Endothelial cell of umbilical vein (primary cell): Measurements from ENCODE around the gene PARN.

Source experiments
- CTCF ChIP-seq, 2 donors: IDR thresholded peaks; 1 replicate in 1 of 2; 2 replicates in 1 of 2; pipeline ENCODE4 v1.5.1; 2011; ENCODE audit warnings: low read length in 2 of 2, mild to moderate bottlenecking in 2 of 2, moderate library complexity in 2 of 2, control low read depth in 1 of 2, inconsistent platforms in 1 of 2, low read depth in 1 of 2; ENCODE audit not compliant: insufficient read depth in 1 of 2; ENCODE audit errors: extremely low read depth in 1 of 2
- EZH2 ChIP-seq: IDR thresholded peaks from 2 replicates; pipeline ENCODE4 v1.6.1; 2012; ENCODE audit warnings: borderline replicate concordance, low read depth, mild to moderate bottlenecking, moderate library complexity, low read length, inconsistent platforms; ENCODE audit not compliant: severe bottlenecking
- GATA2 ChIP-seq: IDR thresholded peaks from 2 replicates; pipeline ENCODE4 v1.7.0; 2011; ENCODE audit warnings: low read depth, mild to moderate bottlenecking, moderate library complexity, mixed read lengths, low read length; ENCODE audit not compliant: insufficient read length, insufficient read depth
- JUN ChIP-seq: IDR thresholded peaks from 2 replicates; pipeline ENCODE4 v1.6.1; 2011; ENCODE audit warnings: borderline replicate concordance, low read depth; ENCODE audit not compliant: insufficient read length, insufficient read depth
- TF ChIP-seq, protein P1 (sequence below): IDR thresholded peaks from 2 replicates; pipeline ENCODE4 v1.6.1; 2011; ENCODE audit not compliant: insufficient read depth, insufficient read length

DNA sequence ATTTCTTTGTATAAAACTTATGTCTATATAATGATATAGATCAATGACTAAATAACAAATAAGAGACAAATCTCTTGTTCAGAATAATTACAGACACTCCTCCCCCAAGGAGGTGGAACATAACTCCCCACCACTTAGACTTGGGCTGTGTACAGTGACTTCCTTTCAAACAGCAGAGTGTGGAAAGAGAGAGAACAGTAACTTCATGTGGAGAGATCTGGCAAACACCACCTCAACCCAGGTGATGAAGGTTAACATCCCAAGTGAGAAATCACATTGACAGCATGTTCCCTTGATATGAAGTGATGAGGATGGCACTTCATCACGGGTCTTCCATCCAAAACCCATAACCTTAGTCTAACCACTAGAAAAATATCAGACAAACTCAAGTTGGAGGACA lies 169.3 kb downstream of the PARN start:
- TF ChIP-seq CTCF (IDR thresholded peaks at IDR 0.05; ENCODE audit: extremely low read depth in 1 of 2, insufficient read depth in 1 of 2, low read depth in 1 of 2, low read length in 2 of 2) (no peak), EZH2 (no peak), GATA2 (no peak), JUN (no peak)
- TF ChIP-seq, protein P1, sequence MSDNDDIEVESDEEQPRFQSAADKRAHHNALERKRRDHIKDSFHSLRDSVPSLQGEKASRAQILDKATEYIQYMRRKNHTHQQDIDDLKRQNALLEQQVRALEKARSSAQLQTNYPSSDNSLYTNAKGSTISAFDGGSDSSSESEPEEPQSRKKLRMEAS: no peak
